ENCODE measurements around the gene PDE4DIP. TPM values are rescaled to one million over a fixed set of nuclear protein-coding genes. Genes with fewer than 3 reads are reported as not detected.
"Not testable (repeated sequence)": the region's sequence is repeated elsewhere in the genome, so short reads cannot be mapped to it uniquely, and the experiment has no call there.

The PDE4DIP gene
- total RNA-seq, 1 donor, result 228 TPM

GRCh38 chr1:148862590-148862989, 18.4 kb downstream of the PDE4DIP start:
- H3K4me3 ChIP-seq (ENCODE audit: low read depth, low read length); DNase-seq (ENCODE audit: low read depth): not testable (repeated sequence)

GRCh38 chr1:148868924-148869633, 24.9 kb downstream of the PDE4DIP start:
- not testable (repeated sequence) for DNase-seq (ENCODE audit: low read depth)

GRCh38 chr1:148869634-148869961, 25.4 kb downstream of the PDE4DIP start:
- not testable (repeated sequence) for H3K4me3 ChIP-seq (ENCODE audit: low read depth, low read length); DNase-seq (ENCODE audit: low read depth)

More at GRCh38 chr1:148868924-148869633, 24.9 kb downstream of the PDE4DIP start:
- H3K4me3 ChIP-seq (ENCODE audit: low read depth, low read length), result not testable (repeated sequence)

GRCh38 chr1:148874408-148875388, 30.5 kb downstream of the PDE4DIP start:
- not testable (repeated sequence) for DNase-seq (ENCODE audit: low read depth); H3K4me3 ChIP-seq (ENCODE audit: low read depth, low read length)

GRCh38 chr1:148879812-148880416, 35.7 kb downstream of the PDE4DIP start:
- not testable (repeated sequence) for H3K4me3 ChIP-seq (ENCODE audit: low read depth, low read length); DNase-seq (ENCODE audit: low read depth)

GRCh38 chr1:148881261-148881660, 37.0 kb downstream of the PDE4DIP start:
- not testable (repeated sequence) for H3K4me3 ChIP-seq (ENCODE audit: low read depth, low read length); DNase-seq (ENCODE audit: low read depth)

- not testable (repeated sequence) for H3K4me3 ChIP-seq (ENCODE audit: low read depth, low read length); DNase-seq (ENCODE audit: low read depth)
Observed at GRCh38 chr1:148885219-148885618, 41.0 kb downstream of the PDE4DIP start.

- not testable (repeated sequence) for DNase-seq (ENCODE audit: low read depth); H3K4me3 ChIP-seq (ENCODE audit: low read depth, low read length)
Observed at GRCh38 chr1:148886293-148886692, 42.1 kb downstream of the PDE4DIP start.

GRCh38 chr1:148888597-148888996, 44.4 kb downstream of the PDE4DIP start:
- not testable (repeated sequence) for DNase-seq (ENCODE audit: low read depth); H3K4me3 ChIP-seq (ENCODE audit: low read depth, low read length)

- DNase-seq (ENCODE audit: low read depth); H3K4me3 ChIP-seq (ENCODE audit: low read depth, low read length): not testable (repeated sequence)
Observed at GRCh38 chr1:148889267-148890074, 45.2 kb downstream of the PDE4DIP start.

- not testable (repeated sequence) for H3K4me3 ChIP-seq (ENCODE audit: low read depth, low read length); DNase-seq (ENCODE audit: low read depth)
Observed at GRCh38 chr1:148890075-148890568, 45.9 kb downstream of the PDE4DIP start.

- DNase-seq (ENCODE audit: low read depth); H3K4me3 ChIP-seq (ENCODE audit: low read depth, low read length): not testable (repeated sequence)
Observed at GRCh38 chr1:148894360-148895352, 50.4 kb downstream of the PDE4DIP start.

GRCh38 chr1:148900026-148900425, 55.8 kb downstream of the PDE4DIP start:
- DNase-seq (ENCODE audit: low read depth), result not testable (repeated sequence)

GRCh38 chr1:148900691-148901090, 56.5 kb downstream of the PDE4DIP start:
- H3K4me3 ChIP-seq (ENCODE audit: low read depth, low read length); DNase-seq (ENCODE audit: low read depth): not testable (repeated sequence)

More at GRCh38 chr1:148900026-148900425, 55.8 kb downstream of the PDE4DIP start:
- H3K4me3 ChIP-seq (ENCODE audit: low read depth, low read length), result not testable (repeated sequence)

GRCh38 chr1:148901150-148901952, 57.1 kb downstream of the PDE4DIP start:
- not testable (repeated sequence) for DNase-seq (ENCODE audit: low read depth); H3K4me3 ChIP-seq (ENCODE audit: low read depth, low read length)

GRCh38 chr1:148901953-148902341, 57.7 kb downstream of the PDE4DIP start:
- DNase-seq (ENCODE audit: low read depth); H3K4me3 ChIP-seq (ENCODE audit: low read depth, low read length): not testable (repeated sequence)
